Liver (tissue), 3 donors: ENCODE results near the gene OTX2.

Experiments
- EGR1 ChIP-seq, 2 donors: IDR thresholded peaks; 2 replicates each; pipeline ENCODE4 v1.6.1; 2016 to 2018; ENCODE audit warnings: antibody characterized with exemption in 2 of 2, low read depth in 2 of 2
- FOXA2 ChIP-seq: IDR thresholded peaks from 2 replicates; pipeline ENCODE4 v1.6.1; 2016; ENCODE audit warnings: antibody characterized with exemption
- GABPA ChIP-seq, 2 donors: IDR thresholded peaks in 1 of 2; conservative IDR thresholded peaks in 1 of 2; 2 replicates each; pipeline ENCODE4 v1.6.1; 2016; ENCODE audit warnings: antibody characterized with exemption in 2 of 2, mild to moderate bottlenecking in 1 of 2, moderate library complexity in 1 of 2
- HNF4G ChIP-seq: IDR thresholded peaks from 2 replicates; pipeline ENCODE4 v1.6.1; 2016; ENCODE audit warnings: antibody characterized with exemption
- RXRA ChIP-seq, 2 donors: IDR thresholded peaks; 2 replicates each; pipeline ENCODE4 v1.6.1; 2017 to 2018; ENCODE audit warnings: antibody characterized with exemption in 2 of 2, mild to moderate bottlenecking in 1 of 2
- TAF1 ChIP-seq: conservative IDR thresholded peaks from 2 replicates; pipeline ENCODE4 v1.6.1; 2016; ENCODE audit warnings: antibody characterized with exemption, mild to moderate bottlenecking
- YY1 ChIP-seq: IDR thresholded peaks from 2 replicates; pipeline ENCODE4 v1.6.1; 2016; ENCODE audit warnings: antibody characterized with exemption, mild to moderate bottlenecking
- TF ChIP-seq, protein P1 (sequence below): fragments of 150-350 bp; IDR thresholded peaks from 2 replicates; pipeline ENCODE4 v1.5.1; 2017; ENCODE audit warnings: improper control_type of control experiment, low read depth, low read length; ENCODE audit not compliant: missing input control
- TF ChIP-seq, protein P2 (sequence below): IDR thresholded peaks from 2 replicates; pipeline ENCODE4 v1.6.1; 2016; ENCODE audit warnings: antibody characterized with exemption, mild to moderate bottlenecking
- TF ChIP-seq, protein P3 (sequence below): IDR thresholded peaks from 2 replicates; pipeline ENCODE4 v1.6.1; 2016; ENCODE audit warnings: antibody characterized with exemption
- donor health status: healthy.
- donor health status: healthy.

DNA sequence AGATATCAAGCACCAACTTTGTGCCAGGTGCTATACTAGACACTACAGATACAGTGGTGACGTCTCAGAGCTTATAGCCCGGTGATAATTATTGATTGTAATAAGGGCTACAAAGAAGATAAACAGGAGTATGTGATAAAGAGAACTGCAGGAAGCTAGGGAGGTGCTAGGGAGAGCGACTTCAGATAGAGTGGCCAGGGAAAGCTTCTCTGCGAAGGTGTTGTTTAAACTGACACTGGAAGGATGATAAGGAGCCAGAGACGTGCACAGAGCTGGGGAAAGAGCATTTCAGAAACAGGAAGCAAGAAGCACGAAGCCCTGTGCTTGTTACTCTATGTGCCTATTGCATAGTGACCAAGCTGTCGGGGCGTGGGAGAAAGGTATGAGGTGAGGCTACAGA lies 48.1 kb upstream of the OTX2 start:
- TF ChIP-seq, protein P1, sequence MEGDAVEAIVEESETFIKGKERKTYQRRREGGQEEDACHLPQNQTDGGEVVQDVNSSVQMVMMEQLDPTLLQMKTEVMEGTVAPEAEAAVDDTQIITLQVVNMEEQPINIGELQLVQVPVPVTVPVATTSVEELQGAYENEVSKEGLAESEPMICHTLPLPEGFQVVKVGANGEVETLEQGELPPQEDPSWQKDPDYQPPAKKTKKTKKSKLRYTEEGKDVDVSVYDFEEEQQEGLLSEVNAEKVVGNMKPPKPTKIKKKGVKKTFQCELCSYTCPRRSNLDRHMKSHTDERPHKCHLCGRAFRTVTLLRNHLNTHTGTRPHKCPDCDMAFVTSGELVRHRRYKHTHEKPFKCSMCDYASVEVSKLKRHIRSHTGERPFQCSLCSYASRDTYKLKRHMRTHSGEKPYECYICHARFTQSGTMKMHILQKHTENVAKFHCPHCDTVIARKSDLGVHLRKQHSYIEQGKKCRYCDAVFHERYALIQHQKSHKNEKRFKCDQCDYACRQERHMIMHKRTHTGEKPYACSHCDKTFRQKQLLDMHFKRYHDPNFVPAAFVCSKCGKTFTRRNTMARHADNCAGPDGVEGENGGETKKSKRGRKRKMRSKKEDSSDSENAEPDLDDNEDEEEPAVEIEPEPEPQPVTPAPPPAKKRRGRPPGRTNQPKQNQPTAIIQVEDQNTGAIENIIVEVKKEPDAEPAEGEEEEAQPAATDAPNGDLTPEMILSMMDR = no peak
- TF ChIP-seq EGR1 (IDR thresholded peaks at IDR 0.05; ENCODE audit: low read depth in 2 of 2) (no peak), RXRA (IDR thresholded peaks at IDR 0.05) (no peak), HNF4G (no peak), FOXA2 (no peak), GABPA (IDR thresholded peaks at IDR 0.05 in 1 of 2, conservative IDR thresholded peaks at IDR 0.05 in 1 of 2) (no peak), TAF1 (no peak), YY1 (no peak)
- TF ChIP-seq, protein P2, sequence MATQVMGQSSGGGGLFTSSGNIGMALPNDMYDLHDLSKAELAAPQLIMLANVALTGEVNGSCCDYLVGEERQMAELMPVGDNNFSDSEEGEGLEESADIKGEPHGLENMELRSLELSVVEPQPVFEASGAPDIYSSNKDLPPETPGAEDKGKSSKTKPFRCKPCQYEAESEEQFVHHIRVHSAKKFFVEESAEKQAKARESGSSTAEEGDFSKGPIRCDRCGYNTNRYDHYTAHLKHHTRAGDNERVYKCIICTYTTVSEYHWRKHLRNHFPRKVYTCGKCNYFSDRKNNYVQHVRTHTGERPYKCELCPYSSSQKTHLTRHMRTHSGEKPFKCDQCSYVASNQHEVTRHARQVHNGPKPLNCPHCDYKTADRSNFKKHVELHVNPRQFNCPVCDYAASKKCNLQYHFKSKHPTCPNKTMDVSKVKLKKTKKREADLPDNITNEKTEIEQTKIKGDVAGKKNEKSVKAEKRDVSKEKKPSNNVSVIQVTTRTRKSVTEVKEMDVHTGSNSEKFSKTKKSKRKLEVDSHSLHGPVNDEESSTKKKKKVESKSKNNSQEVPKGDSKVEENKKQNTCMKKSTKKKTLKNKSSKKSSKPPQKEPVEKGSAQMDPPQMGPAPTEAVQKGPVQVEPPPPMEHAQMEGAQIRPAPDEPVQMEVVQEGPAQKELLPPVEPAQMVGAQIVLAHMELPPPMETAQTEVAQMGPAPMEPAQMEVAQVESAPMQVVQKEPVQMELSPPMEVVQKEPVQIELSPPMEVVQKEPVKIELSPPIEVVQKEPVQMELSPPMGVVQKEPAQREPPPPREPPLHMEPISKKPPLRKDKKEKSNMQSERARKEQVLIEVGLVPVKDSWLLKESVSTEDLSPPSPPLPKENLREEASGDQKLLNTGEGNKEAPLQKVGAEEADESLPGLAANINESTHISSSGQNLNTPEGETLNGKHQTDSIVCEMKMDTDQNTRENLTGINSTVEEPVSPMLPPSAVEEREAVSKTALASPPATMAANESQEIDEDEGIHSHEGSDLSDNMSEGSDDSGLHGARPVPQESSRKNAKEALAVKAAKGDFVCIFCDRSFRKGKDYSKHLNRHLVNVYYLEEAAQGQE = no peak
- TF ChIP-seq, protein P3, sequence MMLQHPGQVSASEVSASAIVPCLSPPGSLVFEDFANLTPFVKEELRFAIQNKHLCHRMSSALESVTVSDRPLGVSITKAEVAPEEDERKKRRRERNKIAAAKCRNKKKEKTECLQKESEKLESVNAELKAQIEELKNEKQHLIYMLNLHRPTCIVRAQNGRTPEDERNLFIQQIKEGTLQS = no peak
